Globus pallidus (tissue), 1 donor: ENCODE data around the gene EBF4.
"Not testable (repeated sequence)": the region's sequence is repeated elsewhere in the genome, so short reads cannot be mapped to it uniquely, and the experiment has no call there.

Experiments used
- DNase-seq: peaks from one replicate; pipeline ENCODE4 v3.0.0-alpha.2; 2015; ENCODE audit warnings: low spot score

The EBF4 gene

DNA sequence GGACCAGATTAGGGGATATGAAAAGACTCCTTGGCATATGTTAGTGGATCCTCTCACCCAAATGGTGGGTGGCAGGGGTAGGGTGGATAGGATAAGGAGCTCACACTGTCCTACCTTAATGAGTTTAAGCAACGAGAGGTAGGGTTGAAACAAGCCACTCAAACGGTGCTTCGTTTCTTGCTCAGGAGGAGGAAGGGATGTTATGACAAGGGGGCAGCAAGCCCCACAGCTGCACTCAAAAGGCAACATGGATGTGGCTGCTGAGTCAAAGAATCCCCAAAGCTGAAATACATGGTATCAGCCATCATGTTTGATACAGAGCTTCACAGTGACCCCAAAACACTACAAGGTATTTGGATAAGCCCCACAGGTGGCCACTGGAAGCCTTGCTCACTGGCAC lies 20.1 kb upstream of the EBF4 start:
- DNase-seq = no peak

DNA sequence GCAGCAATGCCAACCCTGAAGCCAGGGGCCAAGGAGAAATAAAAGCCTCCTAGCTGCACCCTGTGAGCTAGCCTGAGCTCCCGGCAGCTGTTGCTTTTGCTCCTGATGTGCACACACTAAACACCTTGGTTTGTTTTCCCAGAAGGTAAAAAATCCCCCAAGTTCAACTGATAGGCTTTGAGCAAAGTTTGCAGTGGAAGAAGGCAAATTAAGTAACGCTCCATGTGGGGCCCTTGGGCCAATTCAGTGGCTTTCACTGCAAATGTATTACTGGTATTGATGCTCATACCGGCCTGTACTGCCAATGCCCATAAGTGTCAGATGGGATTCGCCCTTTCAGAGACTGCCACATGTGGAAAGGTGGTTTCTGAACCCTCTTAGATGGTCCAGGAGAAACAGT lies 19.1 kb upstream of the EBF4 start:
- no peak for DNase-seq

GRCh38 chr20:2680046-2680445 lies 12.5 kb upstream of the EBF4 start:
- no peak for DNase-seq

GRCh38 chr20:2682040-2682439 lies 10.5 kb upstream of the EBF4 start:
- DNase-seq = not testable (repeated sequence)

DNA sequence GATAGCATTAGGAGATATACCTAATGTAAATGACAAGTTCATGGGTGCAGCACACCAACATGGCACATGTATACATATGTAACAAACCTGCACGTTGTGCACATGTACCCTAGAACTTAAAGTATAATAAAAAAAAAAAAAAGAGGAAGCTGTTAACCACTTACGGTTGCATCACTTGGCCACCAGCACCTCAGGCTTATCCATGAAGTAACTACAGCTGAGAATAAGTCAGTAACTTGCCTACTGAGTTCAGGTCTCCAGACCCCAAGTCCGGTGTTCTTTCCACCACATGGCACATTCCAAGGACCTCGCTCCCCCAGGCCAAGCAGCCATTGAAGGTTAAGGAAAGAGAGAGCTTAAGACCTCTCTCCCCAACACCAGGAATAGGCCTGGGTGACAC lies 7.8 kb upstream of the EBF4 start:
- not testable (repeated sequence) for DNase-seq

GRCh38 chr20:2687514-2687913 lies 5.1 kb upstream of the EBF4 start:
- no peak for DNase-seq

DNA sequence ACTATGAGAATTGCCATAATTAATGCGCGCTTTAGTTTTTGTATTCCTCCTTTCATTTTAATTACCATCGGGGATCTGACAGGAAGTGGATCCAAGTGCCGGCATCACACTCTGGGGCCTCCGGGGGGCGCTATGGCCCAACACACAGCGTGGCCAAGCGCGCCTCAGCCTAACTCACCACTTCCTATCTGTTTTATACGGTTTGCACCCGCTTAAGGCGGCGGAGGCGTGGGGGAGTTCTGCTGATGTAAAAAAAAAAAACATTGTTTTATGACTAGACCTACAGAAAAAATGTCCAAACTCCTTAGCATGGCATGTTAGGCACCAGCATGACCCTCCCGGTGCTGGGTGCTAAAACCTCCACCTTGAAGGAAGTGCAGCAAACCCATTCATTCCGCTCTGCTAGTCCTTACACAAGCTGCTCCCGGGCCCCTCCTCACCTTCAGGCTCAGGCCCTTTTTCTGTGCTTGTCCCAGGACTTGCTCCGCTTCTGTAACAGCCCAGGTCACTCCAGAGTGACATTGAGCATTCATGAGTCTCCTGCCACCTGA lies 4.5 kb upstream of the EBF4 start:
- peak; percentile 51 for DNase-seq

DNA sequence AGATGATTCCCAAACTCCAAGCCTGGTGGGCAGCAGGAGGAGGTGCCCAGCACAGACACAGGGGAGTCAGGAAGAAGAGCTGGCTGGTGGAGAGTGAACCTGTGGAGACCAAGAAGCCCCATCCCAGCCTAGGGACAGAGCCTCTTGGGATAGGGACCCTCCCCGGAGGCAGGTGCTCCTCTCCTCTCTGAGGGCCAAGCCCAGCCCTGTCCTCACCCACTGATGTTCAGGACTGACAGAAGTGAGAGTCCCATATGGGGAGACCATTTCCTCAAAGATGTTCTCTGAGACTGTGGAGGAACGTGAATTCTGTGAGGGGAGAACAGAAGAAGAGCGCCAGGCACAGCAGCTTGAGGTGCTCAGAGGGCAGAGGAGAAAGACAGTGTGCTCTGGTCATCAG lies 2.4 kb upstream of the EBF4 start:
- DNase-seq = no peak

DNA sequence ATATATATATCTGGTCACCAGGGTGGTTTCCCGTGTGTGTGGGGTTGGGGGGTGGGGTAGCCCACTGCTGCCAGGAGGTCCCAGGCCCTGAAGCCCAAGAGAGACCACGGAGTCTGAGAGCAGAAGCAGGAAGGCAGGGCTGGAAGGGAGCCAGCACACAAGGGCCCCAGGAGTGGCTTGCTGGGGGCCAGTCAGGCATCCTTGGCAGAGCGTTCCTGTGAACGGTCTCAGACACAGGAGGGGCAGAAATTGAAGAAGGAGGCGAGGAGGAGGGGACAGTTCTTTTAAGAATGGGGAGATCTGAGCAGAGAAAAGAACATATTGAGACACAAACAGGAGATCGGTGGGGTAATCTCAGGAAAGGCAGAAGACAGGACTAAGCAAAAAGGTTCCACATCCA lies 1.9 kb upstream of the EBF4 start:
- no peak for DNase-seq

- no peak for DNase-seq
Measured at GRCh38 chr20:2691127-2691526, 1.5 kb upstream of the EBF4 start.

GRCh38 chr20:2691663-2692035 lies 931 bp upstream of the EBF4 start:
- DNase-seq = peak; percentile 13

DNA sequence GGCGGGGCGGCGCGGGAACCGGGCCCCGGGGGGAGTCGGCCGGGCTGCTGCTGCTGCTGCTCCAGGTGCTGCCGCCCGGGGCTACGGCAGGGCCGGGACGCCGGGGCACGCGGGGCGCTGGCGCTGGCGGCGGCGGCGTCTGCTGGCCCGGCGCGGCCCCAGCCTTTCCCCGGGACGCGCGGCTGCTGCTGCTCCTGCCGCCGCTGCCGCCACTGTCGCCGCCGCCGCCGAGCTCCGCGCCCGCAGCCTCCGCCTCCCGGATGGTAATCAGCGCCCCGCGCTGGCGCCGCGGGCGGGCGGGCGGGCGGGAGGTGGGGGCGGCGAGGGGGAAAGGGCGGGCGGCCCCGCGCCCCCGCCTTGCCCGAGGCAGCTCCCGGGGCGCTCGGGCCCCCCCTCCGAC lies 306 bp downstream of the EBF4 start:
- DNase-seq = no peak

- peak; percentile 66 for DNase-seq
Measured at GRCh38 chr20:2693286-2694007, 867 bp downstream of the EBF4 start.

DNA sequence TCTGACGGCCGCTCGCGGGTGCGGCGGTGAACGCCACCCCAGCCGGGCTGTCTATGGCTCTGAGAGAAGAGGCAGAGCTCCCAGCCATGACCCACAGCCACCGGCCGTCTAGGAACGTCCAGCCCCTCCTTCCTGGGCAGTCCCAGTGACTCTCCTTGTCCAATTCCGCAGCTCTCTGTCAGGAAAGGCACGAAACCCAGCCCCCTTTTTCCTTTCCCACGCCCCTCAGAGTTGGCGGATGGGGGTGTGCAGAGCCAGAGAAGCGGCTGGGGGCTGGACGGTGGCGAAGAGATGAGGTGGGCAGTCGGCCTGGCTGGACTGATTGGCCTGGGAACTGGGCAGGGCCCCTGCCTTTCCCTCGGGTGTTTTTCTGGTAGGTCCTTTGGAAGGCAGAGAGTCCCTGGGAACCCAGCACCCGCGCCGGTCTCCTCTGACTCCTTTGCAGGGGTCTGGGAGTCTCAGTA lies 1.5 kb downstream of the EBF4 start:
- no peak for DNase-seq

GRCh38 chr20:2694519-2694918 lies 1.9 kb downstream of the EBF4 start:
- no peak for DNase-seq

DNA sequence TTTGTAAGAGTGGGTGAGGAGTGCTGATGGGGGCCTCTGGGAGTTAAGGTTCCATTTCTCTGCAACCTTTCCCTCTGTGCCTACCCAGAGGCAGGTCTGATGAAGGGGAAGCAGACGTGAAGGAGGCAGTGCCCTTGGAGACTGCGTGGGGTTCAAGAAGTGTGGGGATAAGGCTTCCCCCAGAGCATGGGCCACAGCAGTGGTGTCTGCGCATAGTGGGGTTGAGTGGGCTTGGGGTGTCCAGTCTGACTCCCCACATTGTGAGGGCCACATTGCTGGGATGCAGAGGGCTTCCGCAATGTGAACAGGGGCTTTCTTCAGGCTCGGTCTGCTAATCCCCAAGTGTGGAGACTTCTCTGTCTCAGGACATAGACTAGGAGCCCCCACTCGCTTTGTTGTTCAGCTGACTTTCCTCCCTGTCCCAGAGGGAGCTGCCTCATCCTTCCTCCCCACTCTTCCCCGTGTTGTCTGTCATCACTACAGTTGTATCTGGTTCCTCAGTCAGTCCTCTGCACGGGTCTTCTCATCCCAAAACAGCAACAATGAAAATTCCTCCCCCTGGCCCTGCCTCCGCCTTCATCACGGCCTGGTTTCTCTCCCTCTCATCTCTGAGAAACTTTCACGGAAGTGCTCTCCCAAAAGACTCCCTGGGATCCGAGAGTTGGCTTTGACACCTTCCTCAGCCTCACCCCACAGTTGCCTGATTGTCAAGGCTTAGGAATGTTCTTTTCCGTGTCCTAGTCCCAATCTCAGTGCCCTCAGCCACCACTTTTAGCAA lies 2.8 kb downstream of the EBF4 start:
- no peak for DNase-seq

GRCh38 chr20:2695984-2696525 lies 3.5 kb downstream of the EBF4 start:
- not testable (repeated sequence) for DNase-seq

GRCh38 chr20:2696646-2697045 lies 4.1 kb downstream of the EBF4 start:
- DNase-seq = no peak

DNA sequence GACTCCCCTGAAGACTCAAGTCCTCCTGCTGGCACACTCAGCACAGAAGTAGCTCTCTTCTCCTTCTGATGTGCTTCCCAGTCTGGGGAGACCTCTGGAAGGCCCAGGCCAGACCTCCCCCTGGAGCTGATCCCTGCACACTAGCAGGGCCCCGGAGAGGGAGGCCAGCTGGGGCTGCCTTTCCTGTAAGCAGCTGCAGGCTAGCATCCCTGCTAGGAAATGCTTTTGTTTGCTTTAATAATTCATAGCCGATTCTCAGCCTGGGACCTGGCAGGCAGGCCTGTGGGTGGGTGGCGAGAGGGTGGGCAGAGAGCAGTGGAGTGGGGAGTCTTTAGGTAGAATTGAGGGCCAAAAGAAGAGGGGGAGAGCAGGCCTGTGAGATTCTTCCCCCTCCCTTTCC lies 5.2 kb downstream of the EBF4 start:
- DNase-seq = no peak

DNA sequence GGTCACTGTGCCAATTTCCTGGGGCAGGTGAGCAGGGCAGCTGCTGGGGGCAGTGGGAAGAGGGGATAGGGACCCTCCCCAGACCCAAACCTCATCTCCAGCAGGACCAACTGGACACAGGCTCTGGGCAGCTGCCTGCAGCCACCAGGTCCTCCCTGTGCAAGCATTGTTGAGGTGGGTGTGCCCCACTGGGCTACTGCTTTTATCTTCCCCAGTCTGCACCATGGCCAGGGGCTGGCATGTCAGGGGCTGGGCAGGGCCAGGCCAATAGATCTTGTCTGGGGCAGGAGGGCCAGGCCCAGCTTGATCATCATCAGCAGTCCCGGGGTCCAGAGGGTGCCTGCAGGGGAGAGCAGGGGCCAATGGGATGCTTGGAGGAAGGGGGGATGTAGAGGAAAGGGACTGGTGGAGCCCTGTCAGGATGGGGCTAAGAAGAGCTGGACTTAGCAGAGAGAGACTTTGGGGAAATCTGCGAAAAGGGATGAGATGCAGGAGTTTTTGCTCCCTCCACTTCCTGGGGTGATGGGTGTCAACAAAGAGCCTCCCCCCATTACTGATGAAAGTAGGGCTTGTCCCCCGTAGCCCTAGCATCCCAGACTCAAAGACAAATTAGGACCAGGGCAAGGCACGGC lies 5.7 kb downstream of the EBF4 start:
- DNase-seq = no peak

DNA sequence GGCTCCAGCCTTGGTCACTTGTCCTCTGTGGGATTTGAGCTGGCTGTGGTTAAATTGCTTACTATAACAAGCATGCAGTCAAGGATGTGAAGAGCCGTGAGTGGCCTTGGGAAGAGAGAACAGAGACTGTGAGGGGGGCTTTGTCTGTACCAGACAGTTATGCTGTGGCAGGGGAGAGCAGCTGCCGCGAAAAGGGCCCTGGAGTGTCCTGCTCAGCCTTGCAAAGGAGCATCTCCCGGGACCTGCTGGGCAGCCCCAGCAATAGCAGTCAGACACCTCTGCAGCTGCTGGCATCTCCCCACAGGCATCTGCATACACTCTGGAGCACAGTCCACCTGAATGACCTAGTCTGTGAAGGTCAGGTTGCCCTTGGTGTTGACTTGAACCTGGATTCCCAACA lies 6.3 kb downstream of the EBF4 start:
- DNase-seq = no peak

GRCh38 chr20:2699775-2700413 lies 7.3 kb downstream of the EBF4 start:
- DNase-seq = no peak
